HG02973 (cell line): ENCODE measurements around the gene GLMP.

Experiments used
- ATAC-seq: cut with Tn5 transposase; IDR thresholded peaks from one replicate; pipeline ENCODE4 v1.9.1; 2021; ENCODE audit warnings: moderate library complexity; ENCODE audit not compliant: unreplicated experiment

The GLMP gene

GRCh38 chr1:156289857-156290256 lies 5.6 kb downstream of the GLMP start:
- ATAC-seq: no peak

- ATAC-seq: no peak
Measured at GRCh38 chr1:156286061-156286460, 9.4 kb downstream of the GLMP start.

GRCh38 chr1:156285437-156285836 lies 10.0 kb downstream of the GLMP start:
- ATAC-seq: no peak

- ATAC-seq: no peak
Measured at GRCh38 chr1:156284757-156285156, 10.7 kb downstream of the GLMP start.

GRCh38 chr1:156284112-156284511 lies 11.4 kb downstream of the GLMP start, which contains the start of gene TMEM79:
Gene TMEM79 (plus strand): TSS chr1:156284325. CDS start chr1:156285227, 902 bp downstream.
- no peak for ATAC-seq

GRCh38 chr1:156283521-156283920 lies 12.0 kb downstream of the GLMP start:
- ATAC-seq: no peak

- ATAC-seq: peak; percentile 70
Measured at GRCh38 chr1:156282479-156283222, 12.8 kb downstream of the GLMP start, which contains the start of gene SMG5. Gene SMG5 (minus strand): TSS chr1:156282825. CDS start chr1:156282680, 145 bp downstream.

GRCh38 chr1:156281693-156282478 lies 13.6 kb downstream of the GLMP start:
- ATAC-seq: no peak

GRCh38 chr1:156281281-156281680 lies 14.2 kb downstream of the GLMP start:
- peak; percentile 37 for ATAC-seq

- no peak for ATAC-seq
Measured at GRCh38 chr1:156279837-156280236, 15.6 kb downstream of the GLMP start.

- no peak for ATAC-seq
Measured at GRCh38 chr1:156276966-156277381, 18.5 kb downstream of the GLMP start.

GRCh38 chr1:156276532-156276931 lies 18.9 kb downstream of the GLMP start:
- ATAC-seq: no peak

GRCh38 chr1:156270314-156270713 lies 25.2 kb downstream of the GLMP start:
- ATAC-seq: no peak

- ATAC-seq: no peak
Measured at GRCh38 chr1:156268336-156268735, 27.1 kb downstream of the GLMP start.

GRCh38 chr1:156266051-156266450 lies 29.4 kb downstream of the GLMP start:
- no peak for ATAC-seq

GRCh38 chr1:156263288-156263655 lies 32.2 kb downstream of the GLMP start:
- ATAC-seq: no peak

GRCh38 chr1:156262461-156263287 lies 32.8 kb downstream of the GLMP start:
- no peak for ATAC-seq

- ATAC-seq: no peak
Measured at GRCh38 chr1:156260896-156261295, 34.6 kb downstream of the GLMP start.

- no peak for ATAC-seq
Measured at GRCh38 chr1:156259805-156260204, 35.7 kb downstream of the GLMP start.

GRCh38 chr1:156258859-156259258 lies 36.6 kb downstream of the GLMP start:
- ATAC-seq: no peak

- no peak for ATAC-seq
Measured at GRCh38 chr1:156257711-156258110, 37.8 kb downstream of the GLMP start.
